Activated T-cell treated with anti-CD3 and anti-CD28 coated beads for 24 hours (primary cell): ENCODE data around the gene MTREX.

Experiments
- DNase-seq: peaks from one replicate; pipeline ENCODE4 v3.0.0-alpha.2; 2020; ENCODE audit warnings: low read depth

MTREX gene

DNA sequence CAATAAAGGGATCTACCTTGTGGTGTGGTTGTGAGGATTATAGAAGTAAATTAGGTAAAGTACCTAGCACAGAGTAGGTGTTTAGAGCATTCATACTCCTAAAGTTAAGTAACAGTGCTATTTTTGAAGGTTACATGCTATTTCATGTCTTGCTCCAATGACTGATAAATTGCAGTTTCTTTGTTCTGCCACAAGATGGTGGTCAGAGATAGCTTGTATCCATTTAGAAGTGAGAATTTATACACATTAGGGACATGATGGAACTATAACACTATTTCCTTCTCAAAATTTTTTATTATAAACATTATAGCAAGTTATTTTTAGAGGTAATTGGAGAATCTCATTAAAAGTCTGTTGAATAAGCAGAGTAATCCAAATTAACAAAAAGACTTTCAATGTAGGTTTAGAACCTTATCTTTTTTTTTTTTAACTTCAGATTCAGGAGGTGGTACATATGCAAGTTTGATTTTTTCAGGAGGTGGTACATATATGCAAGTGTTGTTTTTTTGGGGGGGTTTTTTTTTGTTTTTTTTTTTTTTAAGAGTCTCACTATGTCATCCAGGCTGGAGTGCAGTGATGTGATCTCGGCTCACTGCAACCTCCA, 17.1 kb downstream of the MTREX start:
- DNase-seq, result no peak

GRCh38 chr5:55325621-55326020, 17.8 kb downstream of the MTREX start:
- DNase-seq, result no peak

DNA sequence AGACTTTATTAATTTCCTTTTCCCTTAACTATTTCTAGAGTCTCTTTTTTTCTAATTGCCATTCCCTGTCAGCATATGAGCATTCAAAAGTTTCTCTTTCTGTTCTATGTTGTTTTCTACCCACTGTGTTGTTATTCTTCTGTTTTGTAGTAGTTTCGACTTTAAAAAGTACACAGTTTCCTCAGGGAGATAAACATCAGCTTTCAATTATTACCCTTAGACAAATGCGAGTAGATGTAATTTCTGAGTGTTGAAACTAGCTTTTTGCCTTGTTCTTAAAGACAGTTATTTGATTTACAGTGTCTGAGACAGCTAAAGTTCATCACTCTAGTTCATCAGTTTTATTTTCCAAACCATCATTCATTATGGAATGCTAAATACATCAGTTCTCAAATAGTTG, 19.5 kb downstream of the MTREX start:
- DNase-seq, result no peak

GRCh38 chr5:55331321-55331720, 23.5 kb downstream of the MTREX start:
- DNase-seq, result no peak

DNA sequence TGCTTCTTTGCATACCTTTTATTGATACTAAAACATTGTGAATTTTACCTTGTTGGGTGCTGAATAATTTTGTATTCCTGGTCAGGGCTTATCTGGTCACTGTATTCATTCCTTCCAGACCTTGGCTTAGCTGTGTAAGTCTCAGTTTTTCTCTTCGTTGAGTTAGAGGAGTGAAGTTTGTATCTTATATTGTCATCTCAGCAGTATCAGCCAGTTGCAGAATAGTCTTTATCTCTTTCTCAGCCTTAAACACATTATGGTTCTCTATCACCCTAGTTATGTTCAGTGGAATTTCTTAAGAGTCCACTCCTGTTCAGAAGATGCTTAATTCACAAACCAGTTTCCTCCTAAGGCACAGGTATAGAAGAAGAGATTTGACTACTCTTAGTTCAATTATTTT, 25.2 kb downstream of the MTREX start:
- DNase-seq, result no peak

DNA sequence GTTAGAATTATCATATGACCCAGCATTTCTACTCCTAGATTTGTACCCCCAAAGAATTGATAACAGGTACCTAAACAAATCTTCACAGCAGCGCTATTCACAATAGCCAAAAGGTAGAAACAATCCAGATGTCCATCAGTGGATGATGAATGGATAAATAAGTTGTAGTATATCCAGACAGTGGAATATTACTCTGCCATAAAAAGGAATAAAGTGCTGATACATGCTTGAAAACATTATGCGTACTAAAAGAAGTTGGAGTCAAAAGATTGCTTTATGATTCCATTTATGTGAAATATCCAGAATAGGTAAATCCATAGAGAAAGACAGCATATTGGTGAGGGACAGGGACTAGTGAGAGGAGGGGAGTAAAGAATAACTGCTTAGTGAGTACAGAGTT, 26.0 kb downstream of the MTREX start:
- DNase-seq, result no peak

GRCh38 chr5:55338092-55338613, 30.4 kb downstream of the MTREX start:
- no peak for DNase-seq

DNA sequence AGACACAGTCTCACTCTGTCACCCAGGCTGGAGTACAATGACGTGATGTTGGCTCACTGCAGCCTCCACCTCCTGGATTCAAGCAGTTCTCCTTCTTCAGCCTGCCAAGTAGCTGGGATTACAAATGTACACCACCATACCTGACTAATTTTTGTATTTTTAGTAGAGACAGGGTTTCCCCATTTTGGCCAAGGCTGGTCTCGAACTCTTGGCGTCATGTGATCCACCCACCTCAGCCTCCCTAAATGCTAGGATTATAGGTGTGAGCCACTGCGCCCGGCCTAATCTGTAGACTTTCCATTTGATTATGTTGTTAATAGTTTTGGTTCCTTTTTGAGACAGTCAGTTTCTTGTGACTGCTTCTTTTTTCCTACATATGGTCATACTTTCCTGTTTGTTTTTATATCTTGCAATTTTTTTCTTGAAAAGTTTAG, 31.0 kb downstream of the MTREX start:
- DNase-seq, result peak; percentile 43

- no peak for DNase-seq
Measured at GRCh38 chr5:55343107-55343506, 35.3 kb downstream of the MTREX start.

DNA sequence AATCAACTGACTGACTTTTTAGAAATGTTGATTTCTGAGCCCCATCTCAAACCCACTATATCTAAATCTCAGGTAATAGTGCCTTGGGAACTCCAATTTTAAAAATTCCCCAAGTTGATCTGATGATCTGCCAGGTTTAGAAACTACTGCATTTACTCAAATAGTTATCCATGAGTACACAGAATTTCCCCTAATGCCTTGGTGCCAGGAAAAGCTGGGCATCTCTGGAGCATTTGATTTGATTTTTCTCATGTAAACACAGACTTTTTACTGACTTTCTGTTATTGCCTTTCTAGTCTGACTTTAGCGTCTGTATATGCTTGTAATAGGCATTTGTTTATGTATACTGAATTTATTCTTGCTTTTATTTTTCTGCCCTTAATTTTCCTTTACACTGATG, 35.8 kb downstream of the MTREX start:
- DNase-seq, result no peak

GRCh38 chr5:55344392-55344992, 36.7 kb downstream of the MTREX start:
- peak; percentile 55 for DNase-seq

DNA sequence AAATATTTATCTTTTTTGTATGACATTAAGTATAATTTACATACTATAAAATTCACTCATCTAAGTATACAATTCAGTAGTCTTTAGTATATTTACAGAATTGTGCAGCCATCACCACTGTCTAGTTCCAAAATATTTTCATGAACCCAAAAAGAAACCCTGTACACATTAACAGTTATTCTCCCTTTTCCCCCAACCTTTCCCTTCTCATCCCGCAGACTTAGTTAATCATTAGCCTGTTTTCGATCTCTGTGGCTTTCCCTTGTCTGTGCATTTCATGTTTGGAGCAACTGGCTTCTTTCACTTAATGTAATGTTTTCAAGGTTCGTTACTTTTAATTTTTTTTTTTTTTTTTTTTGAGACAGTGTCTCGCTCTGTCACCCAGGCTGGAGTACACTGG, 37.5 kb downstream of the MTREX start:
- DNase-seq, result no peak

GRCh38 chr5:55347786-55348185, 40.0 kb downstream of the MTREX start:
- DNase-seq, result no peak

GRCh38 chr5:55350754-55351153, 43.0 kb downstream of the MTREX start:
- no peak for DNase-seq

GRCh38 chr5:55356896-55357295, 49.1 kb downstream of the MTREX start:
- DNase-seq, result no peak

- no peak for DNase-seq
Measured at GRCh38 chr5:55360190-55360589, 52.4 kb downstream of the MTREX start.

DNA sequence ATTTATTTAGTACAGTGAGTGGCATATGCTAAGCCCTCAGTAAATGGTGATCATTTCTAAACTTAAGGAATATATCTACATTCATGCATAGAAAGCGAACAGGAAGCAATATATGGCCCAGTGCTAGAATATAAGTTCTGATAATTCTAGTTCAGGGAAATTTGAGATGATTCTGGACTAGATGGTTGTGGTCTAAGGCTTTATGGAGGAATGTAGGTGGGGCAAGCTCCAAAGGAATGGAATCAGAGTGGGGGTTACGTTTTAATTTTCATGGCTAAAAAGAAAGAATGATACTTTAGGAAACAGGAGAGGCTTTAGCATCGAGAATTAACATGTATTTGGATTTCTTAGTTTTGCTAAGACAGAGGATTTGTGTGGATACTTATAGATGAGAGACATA, 56.1 kb downstream of the MTREX start:
- DNase-seq, result no peak

GRCh38 chr5:55364537-55365055, 56.8 kb downstream of the MTREX start:
- no peak for DNase-seq

- DNase-seq, result no peak
Measured at GRCh38 chr5:55370291-55370925, 62.6 kb downstream of the MTREX start.

DNA sequence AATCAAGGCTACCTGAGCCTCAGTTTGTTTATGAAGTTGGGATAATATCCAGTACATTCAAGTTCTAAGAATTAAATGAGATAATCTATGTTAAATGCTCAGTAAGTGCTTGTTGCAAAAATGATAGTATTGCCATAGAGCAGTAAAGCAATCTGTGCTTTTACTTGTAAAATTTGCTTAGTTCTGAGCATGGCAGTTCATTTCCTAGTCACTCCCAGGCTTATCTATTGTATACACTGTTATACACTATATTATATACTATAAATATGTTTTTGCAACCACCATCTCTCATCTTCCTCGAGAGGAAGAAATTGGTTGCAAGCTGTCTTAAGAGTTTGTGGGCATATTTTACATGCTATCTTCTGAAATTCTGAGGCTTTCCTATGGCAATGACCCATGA, 63.4 kb downstream of the MTREX start:
- DNase-seq, result no peak

- DNase-seq, result no peak
Measured at GRCh38 chr5:55372130-55372925, 64.5 kb downstream of the MTREX start.

- DNase-seq, result no peak
Measured at GRCh38 chr5:55377810-55378209, 70.0 kb downstream of the MTREX start.
